ENCODE results near the gene PAX7. TPM values are rescaled to one million over a fixed set of nuclear protein-coding genes. Genes with fewer than 3 reads are reported as not detected.
"Not testable (repeated sequence)": the region's sequence is repeated elsewhere in the genome, so short reads cannot be mapped to it uniquely, and the experiment has no call there.

PAX7 gene
- total and polyA plus RNA-seq, 4 donors: 0.03 TPM; not detected in 3

DNA sequence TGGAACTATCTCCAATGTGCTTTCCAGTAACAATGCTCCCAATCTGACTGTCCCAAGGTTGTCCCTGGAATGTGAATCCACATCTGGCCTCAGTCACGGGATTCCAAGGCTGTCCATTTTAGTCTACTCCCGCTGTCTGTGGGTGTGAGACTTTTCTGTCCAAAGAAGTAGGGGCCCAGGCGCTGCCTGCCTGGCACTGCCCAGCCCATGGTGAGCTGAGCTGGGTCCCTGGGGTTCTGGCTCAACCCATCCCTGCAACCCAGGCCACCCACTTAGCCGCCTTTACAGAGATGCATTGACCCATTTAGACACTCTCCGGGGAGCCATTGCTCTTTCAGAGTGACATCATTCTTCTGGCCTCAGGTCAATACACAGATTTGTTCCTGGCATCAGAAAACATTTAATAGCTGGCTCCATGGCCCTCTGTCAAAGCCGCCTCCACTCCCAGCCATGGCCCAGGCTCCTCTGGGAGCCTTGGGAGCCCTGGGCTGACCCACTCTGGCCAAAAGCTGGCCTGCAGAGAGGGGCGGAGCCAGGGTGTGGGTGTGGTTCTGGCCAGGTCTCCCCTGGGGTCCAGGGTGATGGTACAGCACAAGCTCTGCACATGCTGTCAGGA is 47.2 kb upstream of the PAX7 start:
- H3K9me3 ChIP-seq (ENCODE audit: control insufficient read depth in 4 of 4, insufficient read depth in 3 of 4, low read length in 3 of 4): no peaks in the 10 kb centered on the region
- no peak overlapping the region for H3K4me3 ChIP-seq
- H3K9ac ChIP-seq (ENCODE audit: insufficient read depth in 1 of 2, low read length in 2 of 2): no peak overlapping the region
- H3K36me3 ChIP-seq (ENCODE audit: control insufficient read depth in 4 of 4, insufficient read depth in 4 of 4, low read length in 4 of 4): no peaks in the 10 kb centered on the region
- no peaks in the 10 kb centered on the region for H3K4me1 ChIP-seq (ENCODE audit: control insufficient read depth in 5 of 5, insufficient read depth in 5 of 5, low read length in 5 of 5)
- 70 to 81% methylated on average over 7 of the region's 7 CpGs for WGBS, 2 donors
- TF ChIP-seq, protein P1, sequence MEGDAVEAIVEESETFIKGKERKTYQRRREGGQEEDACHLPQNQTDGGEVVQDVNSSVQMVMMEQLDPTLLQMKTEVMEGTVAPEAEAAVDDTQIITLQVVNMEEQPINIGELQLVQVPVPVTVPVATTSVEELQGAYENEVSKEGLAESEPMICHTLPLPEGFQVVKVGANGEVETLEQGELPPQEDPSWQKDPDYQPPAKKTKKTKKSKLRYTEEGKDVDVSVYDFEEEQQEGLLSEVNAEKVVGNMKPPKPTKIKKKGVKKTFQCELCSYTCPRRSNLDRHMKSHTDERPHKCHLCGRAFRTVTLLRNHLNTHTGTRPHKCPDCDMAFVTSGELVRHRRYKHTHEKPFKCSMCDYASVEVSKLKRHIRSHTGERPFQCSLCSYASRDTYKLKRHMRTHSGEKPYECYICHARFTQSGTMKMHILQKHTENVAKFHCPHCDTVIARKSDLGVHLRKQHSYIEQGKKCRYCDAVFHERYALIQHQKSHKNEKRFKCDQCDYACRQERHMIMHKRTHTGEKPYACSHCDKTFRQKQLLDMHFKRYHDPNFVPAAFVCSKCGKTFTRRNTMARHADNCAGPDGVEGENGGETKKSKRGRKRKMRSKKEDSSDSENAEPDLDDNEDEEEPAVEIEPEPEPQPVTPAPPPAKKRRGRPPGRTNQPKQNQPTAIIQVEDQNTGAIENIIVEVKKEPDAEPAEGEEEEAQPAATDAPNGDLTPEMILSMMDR (IDR thresholded peaks at IDR 0.05; ENCODE audit: control extremely low read depth, extremely low read depth): no peak
- peaks cover 0 to 10% (median 0%) of the 10 kb centered on the region in 3 donors for H3K27me3 ChIP-seq (ENCODE audit: control insufficient read depth in 3 of 3, insufficient read depth in 3 of 3, low read length in 2 of 3)
- ATAC-seq (ENCODE audit: insufficient read depth, low FRiP score) (no peak), DNase-seq (peak in 1 of 3 donors; percentile 13)
- no peak overlapping the region for H3K27ac ChIP-seq (ENCODE audit: low read depth in 1 of 2, low read length in 1 of 2)

DNA sequence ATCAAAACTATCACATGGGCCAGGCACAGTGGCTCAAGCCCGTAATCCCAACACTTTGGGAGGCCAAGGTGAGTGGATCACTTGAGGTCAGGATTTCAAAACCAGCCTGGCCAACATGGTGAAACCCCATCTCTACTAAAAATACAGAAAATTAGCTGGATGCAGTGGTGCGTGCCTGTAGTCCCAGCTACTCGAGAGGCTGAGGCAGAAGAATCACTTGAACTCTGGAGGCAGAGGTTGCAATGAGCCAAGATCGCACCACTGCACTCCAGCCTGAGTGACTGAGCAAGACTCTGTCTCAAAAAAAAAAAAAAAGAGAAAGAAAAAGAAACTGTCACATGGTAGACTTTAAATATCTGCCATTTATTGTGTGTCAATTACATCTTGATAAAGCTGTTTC is 44.6 kb upstream of the PAX7 start:
- WGBS, 2 donors: 72 to 92% methylated on average over 4 of the region's 4 CpGs
- not testable (repeated sequence) for H3K4me1 ChIP-seq (ENCODE audit: control insufficient read depth in 5 of 5, insufficient read depth in 5 of 5, low read length in 5 of 5); H3K27ac ChIP-seq (ENCODE audit: low read depth in 1 of 2, low read length in 1 of 2); ATAC-seq (ENCODE audit: insufficient read depth, low FRiP score); H3K4me3 ChIP-seq; H3K9me3 ChIP-seq (ENCODE audit: control insufficient read depth in 4 of 4, insufficient read depth in 3 of 4, low read length in 3 of 4); H3K36me3 ChIP-seq (ENCODE audit: control insufficient read depth in 4 of 4, insufficient read depth in 4 of 4, low read length in 4 of 4); DNase-seq; H3K9ac ChIP-seq (ENCODE audit: insufficient read depth in 1 of 2, low read length in 2 of 2)
- peaks cover 0 to 10% (median 0%) of the 10 kb centered on the region in 3 donors for H3K27me3 ChIP-seq (ENCODE audit: control insufficient read depth in 3 of 3, insufficient read depth in 3 of 3, low read length in 2 of 3)

DNA sequence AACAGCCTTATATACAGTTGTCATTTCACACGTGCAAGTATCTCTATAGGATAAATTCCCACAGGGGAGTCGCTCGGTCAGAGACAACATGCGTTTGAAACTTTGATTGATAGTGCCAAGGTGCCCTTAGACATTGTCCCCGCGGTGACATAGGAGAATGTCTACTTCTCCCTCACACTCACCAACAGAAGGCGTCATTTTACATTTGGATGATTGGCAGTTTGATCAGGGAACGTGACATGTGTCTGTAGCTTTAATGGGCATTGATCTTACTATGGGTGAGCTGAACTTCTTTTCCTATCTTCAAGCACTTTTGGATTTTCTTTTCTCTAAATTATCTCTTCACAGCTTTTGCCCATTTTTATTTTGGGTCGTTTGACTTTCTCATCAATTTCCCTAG is 42.6 kb upstream of the PAX7 start:
- H3K4me3 ChIP-seq: no peak overlapping the region
- H3K27me3 ChIP-seq (ENCODE audit: control insufficient read depth in 3 of 3, insufficient read depth in 3 of 3, low read length in 2 of 3): peaks cover 0 to 19% (median 0%) of the 10 kb centered on the region in 3 donors
- WGBS, 2 donors: 35 to 53% methylated on average over 9 of the region's 9 CpGs
- ATAC-seq (ENCODE audit: insufficient read depth, low FRiP score) (no peak), DNase-seq (no peak)
- TF ChIP-seq, protein P1 (IDR thresholded peaks at IDR 0.05; ENCODE audit: control extremely low read depth, extremely low read depth): no peak
- no peaks in the 10 kb centered on the region for H3K9me3 ChIP-seq (ENCODE audit: control insufficient read depth in 4 of 4, insufficient read depth in 3 of 4, low read length in 3 of 4)
- no peak overlapping the region for H3K9ac ChIP-seq (ENCODE audit: insufficient read depth in 1 of 2, low read length in 2 of 2)
- no peak overlapping the region for H3K27ac ChIP-seq (ENCODE audit: low read depth in 1 of 2, low read length in 1 of 2)
- H3K4me1 ChIP-seq (ENCODE audit: control insufficient read depth in 5 of 5, insufficient read depth in 5 of 5, low read length in 5 of 5): no peaks in the 10 kb centered on the region
- no peaks in the 10 kb centered on the region for H3K36me3 ChIP-seq (ENCODE audit: control insufficient read depth in 4 of 4, insufficient read depth in 4 of 4, low read length in 4 of 4)

DNA sequence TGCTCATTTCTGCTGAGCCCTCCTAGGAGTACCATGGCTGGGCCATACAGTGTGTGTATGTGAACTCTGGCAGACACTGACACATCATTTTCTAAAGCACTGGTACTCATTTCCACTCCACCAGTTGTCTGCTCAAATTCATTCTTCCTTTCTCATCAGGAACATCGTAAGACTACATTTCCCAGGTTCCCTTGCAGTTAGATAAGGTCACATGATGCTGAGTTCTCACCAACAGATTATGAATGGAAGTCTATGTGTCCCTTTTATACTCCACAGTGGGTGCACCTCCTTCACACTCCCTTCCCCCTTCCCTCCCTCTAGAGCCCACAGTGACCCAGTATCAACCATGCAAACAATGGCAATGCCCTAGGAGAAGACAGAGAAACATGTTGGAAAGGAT is 38.3 kb upstream of the PAX7 start:
- H3K4me3 ChIP-seq: no peak overlapping the region
- H3K4me1 ChIP-seq (ENCODE audit: control insufficient read depth in 5 of 5, insufficient read depth in 5 of 5, low read length in 5 of 5): no peaks in the 10 kb centered on the region
- TF ChIP-seq, protein P1 (IDR thresholded peaks at IDR 0.05; ENCODE audit: control extremely low read depth, extremely low read depth): no peak
- H3K36me3 ChIP-seq (ENCODE audit: control insufficient read depth in 4 of 4, insufficient read depth in 4 of 4, low read length in 4 of 4): no peaks in the 10 kb centered on the region
- DNase-seq: no peak
- no peak overlapping the region for H3K27ac ChIP-seq (ENCODE audit: low read depth in 1 of 2, low read length in 1 of 2)
- no peak for ATAC-seq (ENCODE audit: insufficient read depth, low FRiP score)
- peaks cover 3 to 25% (median 8%) of the 10 kb centered on the region in 3 donors for H3K27me3 ChIP-seq (ENCODE audit: control insufficient read depth in 3 of 3, insufficient read depth in 3 of 3, low read length in 2 of 3)
- 53 to 84% methylated on average over 1 of the region's 1 CpG for WGBS, 2 donors
- H3K9me3 ChIP-seq (ENCODE audit: control insufficient read depth in 4 of 4, insufficient read depth in 3 of 4, low read length in 3 of 4): no peaks in the 10 kb centered on the region
- H3K9ac ChIP-seq (ENCODE audit: insufficient read depth in 1 of 2, low read length in 2 of 2): no peak overlapping the region
